Measurements from ENCODE around the gene AGPAT4. TPM values are rescaled to one million over a fixed set of nuclear protein-coding genes. Genes with fewer than 3 reads are reported as not detected.

AGPAT4 gene
- total RNA-seq, 1 experiment from 2014 or later, result 15.5 TPM

DNA sequence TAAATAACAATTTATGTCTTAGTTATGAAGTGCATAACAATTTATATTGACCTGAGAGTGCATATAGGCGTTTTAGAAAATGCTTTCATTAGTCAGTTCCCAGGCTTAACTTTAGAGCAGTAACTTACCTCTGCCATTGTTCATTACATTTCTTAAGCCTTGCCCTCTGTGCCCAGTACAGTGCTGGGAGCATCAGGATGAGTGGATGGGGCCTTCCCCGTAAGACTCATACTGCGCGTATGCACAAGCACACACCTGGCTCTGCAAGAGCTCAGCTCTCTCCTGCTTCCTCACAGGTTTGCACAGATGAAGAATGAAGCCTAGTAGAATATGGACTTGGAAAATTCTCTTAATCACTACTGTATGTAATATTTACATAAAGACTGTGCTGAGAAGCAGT is 157.3 kb downstream of the AGPAT4 start:
- Histone ChIP-seq H3K4me1 (ENCODE audit: control insufficient read depth in 1 of 2, insufficient read depth in 2 of 2, low read length in 2 of 2) (no peaks in the 10 kb centered on the region), H3K4me3 (replicated peaks in 1 of 2; ENCODE audit: low read depth in 1 of 2, low read length in 2 of 2) (no peak overlapping the region), H3K79me2 (ENCODE audit: insufficient read depth, low read length) (no peaks in the 10 kb centered on the region), H3K36me3 (ENCODE audit: control insufficient read depth in 1 of 2, insufficient read depth in 2 of 2, low read length in 2 of 2) (peaks cover 13 to 18% of the 10 kb centered on the region in 2 experiments; a peak in 2 of 4 replicates), H3K9me2 (ENCODE audit: insufficient read depth) (no peaks in the 10 kb centered on the region), H2AFZ (ENCODE audit: low read depth, low read length, poor library complexity, severe bottlenecking) (no peak overlapping the region), H4K20me1 (ENCODE audit: insufficient read depth) (no peaks in the 10 kb centered on the region), H3K9ac (ENCODE audit: low read length) (no peak overlapping the region), H3K27me3 (ENCODE audit: insufficient read depth, low read length) (no peaks in the 10 kb centered on the region), H3K9me3 (ENCODE audit: control insufficient read depth in 1 of 2, insufficient read depth in 1 of 2, low read depth in 1 of 2, low read length in 2 of 2) (no peaks in the 10 kb centered on the region), H3K27ac (ENCODE audit: low read depth, low read length) (no peak overlapping the region), H3K4me2 (ENCODE audit: low read length) (no peak overlapping the region)
- POLR2A ChIA-PET, result no interaction called here
- intact Hi-C loops (cut with micrococcal nuclease), result no loop called here
- no TSS peak for BruUV-seq (replicated peaks)
- ATAC-seq, result no peak
- TF ChIP-seq, protein P1, sequence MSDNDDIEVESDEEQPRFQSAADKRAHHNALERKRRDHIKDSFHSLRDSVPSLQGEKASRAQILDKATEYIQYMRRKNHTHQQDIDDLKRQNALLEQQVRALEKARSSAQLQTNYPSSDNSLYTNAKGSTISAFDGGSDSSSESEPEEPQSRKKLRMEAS (IDR thresholded peaks at IDR 0.05), result no peak
- TF ChIP-seq POLR2AphosphoS5 (IDR thresholded peaks at IDR 0.05; ENCODE audit: low read depth, low read length) (no peak), EGR1 (IDR thresholded peaks at IDR 0.05; ENCODE audit: low read depth) (no peak), ZNF274 (IDR thresholded peaks at IDR 0.05; ENCODE audit: low read depth, low read length) (no peak), CBX3 (IDR thresholded peaks at IDR 0.05; ENCODE audit: low read depth) (no peak), RAD21 (IDR thresholded peaks at IDR 0.05; ENCODE audit: low read depth) (no peak), CEBPB (IDR thresholded peaks at IDR 0.05; ENCODE audit: low read depth) (no peak), SRF (IDR thresholded peaks at IDR 0.05; ENCODE audit: low read depth) (no peak), YY1 (IDR thresholded peaks at IDR 0.05; ENCODE audit: extremely low read depth, insufficient replicate concordance, low read depth, low read length) (no peak), TCF7L2 (IDR thresholded peaks at IDR 0.05; ENCODE audit: borderline replicate concordance, extremely low read depth, insufficient read depth, insufficient read length) (no peak), CTCF (IDR thresholded peaks at IDR 0.05 in 2 of 3, conservative IDR thresholded peaks at IDR 0.05 in 1 of 3; ENCODE audit: borderline replicate concordance in 1 of 3, insufficient read depth in 1 of 3, low read depth in 2 of 3, low read length in 2 of 3) (no peak), SP1 (IDR thresholded peaks at IDR 0.05; ENCODE audit: low read depth) (no peak), JUND (IDR thresholded peaks at IDR 0.05) (no peak), EZH2 (IDR thresholded peaks at IDR 0.05) (no peak), EZH2phosphoT487 (IDR thresholded peaks at IDR 0.05; ENCODE audit: borderline replicate concordance) (no peak)
- TF ChIP-seq, protein P2, sequence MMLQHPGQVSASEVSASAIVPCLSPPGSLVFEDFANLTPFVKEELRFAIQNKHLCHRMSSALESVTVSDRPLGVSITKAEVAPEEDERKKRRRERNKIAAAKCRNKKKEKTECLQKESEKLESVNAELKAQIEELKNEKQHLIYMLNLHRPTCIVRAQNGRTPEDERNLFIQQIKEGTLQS (IDR thresholded peaks at IDR 0.05), result no peak
- CTCF ChIA-PET, result interaction anchor here (0.6 kb wide), 1 partner anchor 9 kb away, joined by 3 read pairs; no protein-coding TSS in a partner anchor
- DNase-seq (ENCODE audit: low read depth, low spot score), result no peak
- RAD21 ChIA-PET (ENCODE audit: low non-redundant PET in 1 of 2, low total read pairs in 2 of 2, uncharacterized antibody in 2 of 2, unreplicated experiment in 2 of 2), result no interaction called here

Measured in HCT116 (cell line).